GM12801 (cell line): ENCODE measurements around the gene CYB561D2.

Source experiments
- TF ChIP-seq, protein P1 (sequence below): IDR thresholded peaks from one replicate; pipeline ENCODE4 v1.5.1; 2011; ENCODE audit warnings: control low read depth; ENCODE audit not compliant: insufficient read length; ENCODE audit errors: extremely low read depth

Gene CYB561D2

DNA sequence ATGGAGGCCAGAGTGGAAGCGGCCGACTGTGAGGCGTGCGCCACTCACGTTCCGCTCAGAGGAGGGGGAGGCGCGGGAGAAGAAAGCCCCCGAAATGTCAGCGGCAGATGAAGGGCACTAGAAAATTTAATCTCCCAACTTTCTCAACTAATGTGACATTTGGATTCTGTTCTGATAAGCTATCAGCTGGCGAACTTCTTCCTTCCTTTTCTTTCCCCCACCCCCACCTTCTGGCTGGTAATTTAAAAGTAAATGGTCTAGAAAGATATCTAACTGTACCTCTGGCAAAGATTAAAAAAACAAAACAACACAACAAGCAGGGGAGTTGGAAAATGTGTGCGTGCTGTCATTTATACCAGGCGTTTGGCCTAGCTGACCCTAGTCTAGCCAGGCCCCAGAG lies 35.1 kb downstream of the CYB561D2 start:
- TF ChIP-seq, protein P1, sequence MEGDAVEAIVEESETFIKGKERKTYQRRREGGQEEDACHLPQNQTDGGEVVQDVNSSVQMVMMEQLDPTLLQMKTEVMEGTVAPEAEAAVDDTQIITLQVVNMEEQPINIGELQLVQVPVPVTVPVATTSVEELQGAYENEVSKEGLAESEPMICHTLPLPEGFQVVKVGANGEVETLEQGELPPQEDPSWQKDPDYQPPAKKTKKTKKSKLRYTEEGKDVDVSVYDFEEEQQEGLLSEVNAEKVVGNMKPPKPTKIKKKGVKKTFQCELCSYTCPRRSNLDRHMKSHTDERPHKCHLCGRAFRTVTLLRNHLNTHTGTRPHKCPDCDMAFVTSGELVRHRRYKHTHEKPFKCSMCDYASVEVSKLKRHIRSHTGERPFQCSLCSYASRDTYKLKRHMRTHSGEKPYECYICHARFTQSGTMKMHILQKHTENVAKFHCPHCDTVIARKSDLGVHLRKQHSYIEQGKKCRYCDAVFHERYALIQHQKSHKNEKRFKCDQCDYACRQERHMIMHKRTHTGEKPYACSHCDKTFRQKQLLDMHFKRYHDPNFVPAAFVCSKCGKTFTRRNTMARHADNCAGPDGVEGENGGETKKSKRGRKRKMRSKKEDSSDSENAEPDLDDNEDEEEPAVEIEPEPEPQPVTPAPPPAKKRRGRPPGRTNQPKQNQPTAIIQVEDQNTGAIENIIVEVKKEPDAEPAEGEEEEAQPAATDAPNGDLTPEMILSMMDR, result no peak

DNA sequence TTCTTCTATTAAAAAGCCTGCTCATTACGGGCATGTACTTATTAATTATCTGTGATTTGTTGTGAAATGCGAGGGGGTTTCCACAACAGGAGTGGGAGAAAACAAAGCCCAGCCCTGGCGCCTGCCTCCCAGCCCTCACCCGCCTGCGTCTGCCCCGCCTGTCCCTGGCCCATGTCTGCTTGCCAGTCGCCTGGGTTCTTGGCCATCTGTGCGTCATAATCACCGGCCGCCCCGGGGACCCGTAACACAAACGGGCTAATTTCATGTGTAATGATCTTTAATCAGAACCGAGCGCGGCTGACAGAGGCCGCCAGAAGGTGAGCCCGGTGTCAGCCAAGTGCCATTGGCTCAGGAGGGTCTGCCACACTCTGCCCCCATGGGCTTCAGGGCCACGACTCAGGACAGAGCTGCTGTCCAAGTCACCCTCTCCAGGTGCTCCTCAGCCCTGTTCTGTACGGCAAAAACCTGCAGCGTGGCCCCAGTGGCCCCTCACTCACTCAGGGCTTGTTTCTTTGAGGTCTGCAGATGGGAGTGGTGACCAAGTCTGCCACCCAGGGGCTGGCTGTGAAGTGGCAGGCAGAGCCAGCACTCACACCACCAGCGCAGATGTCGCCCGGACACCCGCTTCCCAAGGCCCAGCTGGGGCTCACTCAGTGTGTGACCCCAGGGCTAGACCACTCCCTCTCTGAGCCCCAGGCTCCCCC lies 37.5 kb downstream of the CYB561D2 start:
- TF ChIP-seq, protein P1, result no peak

DNA sequence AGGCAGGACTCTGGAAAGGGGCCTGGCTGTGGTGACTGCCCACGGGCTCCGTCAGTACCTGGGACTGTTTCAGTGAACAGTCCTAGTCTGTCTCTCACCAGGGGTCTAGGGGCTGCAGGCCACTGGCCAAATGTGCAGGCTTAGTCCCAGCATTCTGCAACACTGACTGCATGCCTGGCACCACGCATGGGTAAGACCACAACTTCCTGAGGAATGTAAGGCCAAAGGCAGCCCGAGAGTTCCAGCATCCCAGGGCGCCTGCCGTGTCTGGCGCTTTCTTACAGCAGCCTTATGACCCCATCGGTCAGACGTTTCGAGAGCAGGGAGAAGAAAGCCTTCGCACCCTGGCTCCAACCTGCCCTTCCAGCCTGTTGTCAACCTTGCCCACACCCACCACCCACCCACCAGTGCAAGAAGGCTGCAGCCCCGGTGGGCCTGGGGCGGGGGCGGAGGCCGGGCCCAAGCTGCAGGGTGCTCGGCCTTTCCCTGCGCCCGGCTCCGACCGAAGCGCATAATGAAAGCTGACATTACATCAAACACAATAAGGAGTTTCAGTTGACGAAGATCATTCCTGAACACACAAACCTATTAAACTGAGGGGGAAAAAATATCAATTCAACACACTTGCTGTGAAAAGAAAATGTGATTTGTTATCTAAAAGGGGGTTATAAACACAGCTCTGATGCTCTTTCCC lies 38.2 kb downstream of the CYB561D2 start:
- TF ChIP-seq, protein P1, result no peak

DNA sequence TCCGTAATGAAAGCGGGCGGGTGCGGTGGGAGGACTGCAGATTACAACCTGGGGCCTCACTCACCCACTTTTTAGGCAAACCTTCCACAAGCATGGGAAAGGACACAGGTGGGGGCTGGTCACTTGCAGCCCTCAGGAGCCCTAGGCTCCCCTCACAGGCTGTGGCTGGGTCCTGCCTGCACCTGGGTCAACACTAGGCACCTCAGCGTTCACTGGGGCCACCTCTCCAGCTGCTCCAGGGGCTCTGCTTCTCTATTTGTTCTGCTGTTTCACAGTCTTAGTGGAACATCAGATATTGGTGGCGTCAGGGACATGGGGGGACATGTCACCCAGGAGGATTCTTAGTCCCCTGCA lies 38.7 kb downstream of the CYB561D2 start:
- TF ChIP-seq, protein P1, result no peak

GRCh38 chr3:50390508-50391224 lies 40.0 kb downstream of the CYB561D2 start:
- TF ChIP-seq, protein P1, result no peak

GRCh38 chr3:50392101-50392715 lies 41.5 kb downstream of the CYB561D2 start:
- TF ChIP-seq, protein P1, result no peak

GRCh38 chr3:50393061-50393460 lies 42.4 kb downstream of the CYB561D2 start:
- TF ChIP-seq, protein P1, result no peak
